ENCODE results near the gene TTC21B.

TTC21B gene

DNA sequence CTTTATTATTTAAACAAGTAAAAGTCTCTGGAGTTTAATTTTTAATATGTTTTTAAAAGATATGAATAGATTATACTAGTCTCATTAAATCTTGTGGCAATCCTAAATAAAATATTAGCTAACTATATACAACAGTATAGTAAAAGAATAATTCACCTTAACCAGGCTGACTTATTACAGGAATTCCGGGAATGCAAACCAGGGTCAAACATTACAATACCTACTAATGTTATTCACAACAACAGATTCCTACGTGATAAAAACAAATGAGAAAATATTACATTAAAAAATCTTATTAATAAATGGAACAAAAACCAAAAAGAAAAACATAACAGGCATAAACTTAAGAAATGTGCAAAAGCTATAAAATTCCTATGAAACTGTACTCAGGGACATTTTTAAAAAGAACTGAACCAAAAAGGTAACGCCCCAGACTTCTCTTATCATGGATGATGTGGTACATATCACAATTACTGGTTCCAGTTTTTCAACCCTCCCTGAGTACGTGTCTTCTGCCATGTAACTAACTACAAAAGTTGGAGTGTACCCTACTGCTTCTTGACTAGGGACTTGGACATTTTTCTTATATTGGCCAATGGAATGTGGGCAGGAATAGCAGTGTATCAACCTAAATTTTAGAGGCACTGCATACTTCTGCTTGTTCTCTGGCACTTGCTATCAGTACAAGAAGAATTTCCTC lies 20.2 kb downstream of the TTC21B start:
- DNase-seq (ENCODE audit: low spot score), result no peak
- TF ChIP-seq, protein P1, sequence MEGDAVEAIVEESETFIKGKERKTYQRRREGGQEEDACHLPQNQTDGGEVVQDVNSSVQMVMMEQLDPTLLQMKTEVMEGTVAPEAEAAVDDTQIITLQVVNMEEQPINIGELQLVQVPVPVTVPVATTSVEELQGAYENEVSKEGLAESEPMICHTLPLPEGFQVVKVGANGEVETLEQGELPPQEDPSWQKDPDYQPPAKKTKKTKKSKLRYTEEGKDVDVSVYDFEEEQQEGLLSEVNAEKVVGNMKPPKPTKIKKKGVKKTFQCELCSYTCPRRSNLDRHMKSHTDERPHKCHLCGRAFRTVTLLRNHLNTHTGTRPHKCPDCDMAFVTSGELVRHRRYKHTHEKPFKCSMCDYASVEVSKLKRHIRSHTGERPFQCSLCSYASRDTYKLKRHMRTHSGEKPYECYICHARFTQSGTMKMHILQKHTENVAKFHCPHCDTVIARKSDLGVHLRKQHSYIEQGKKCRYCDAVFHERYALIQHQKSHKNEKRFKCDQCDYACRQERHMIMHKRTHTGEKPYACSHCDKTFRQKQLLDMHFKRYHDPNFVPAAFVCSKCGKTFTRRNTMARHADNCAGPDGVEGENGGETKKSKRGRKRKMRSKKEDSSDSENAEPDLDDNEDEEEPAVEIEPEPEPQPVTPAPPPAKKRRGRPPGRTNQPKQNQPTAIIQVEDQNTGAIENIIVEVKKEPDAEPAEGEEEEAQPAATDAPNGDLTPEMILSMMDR (IDR thresholded peaks at IDR 0.05; ENCODE audit: extremely low read depth, insufficient read depth, missing control alignments), result no peak
- in situ Hi-C loops (cut with MboI; ENCODE audit: low pct_unique_long_range_greater_than_20kb, low sequenced_read_pairs, unreplicated experiment), result no loop called here

GRCh38 chr2:165927774-165928173 lies 25.8 kb downstream of the TTC21B start:
- TF ChIP-seq, protein P1 (IDR thresholded peaks at IDR 0.05; ENCODE audit: extremely low read depth, insufficient read depth, missing control alignments), result no peak
- in situ Hi-C loops (cut with MboI; ENCODE audit: low pct_unique_long_range_greater_than_20kb, low sequenced_read_pairs, unreplicated experiment), result no loop called here
- DNase-seq (ENCODE audit: low spot score), result no peak

- in situ Hi-C loops (cut with MboI; ENCODE audit: low pct_unique_long_range_greater_than_20kb, low sequenced_read_pairs, unreplicated experiment), result no loop called here
Measured at GRCh38 chr2:165927353-165927752, 26.2 kb downstream of the TTC21B start.

DNA sequence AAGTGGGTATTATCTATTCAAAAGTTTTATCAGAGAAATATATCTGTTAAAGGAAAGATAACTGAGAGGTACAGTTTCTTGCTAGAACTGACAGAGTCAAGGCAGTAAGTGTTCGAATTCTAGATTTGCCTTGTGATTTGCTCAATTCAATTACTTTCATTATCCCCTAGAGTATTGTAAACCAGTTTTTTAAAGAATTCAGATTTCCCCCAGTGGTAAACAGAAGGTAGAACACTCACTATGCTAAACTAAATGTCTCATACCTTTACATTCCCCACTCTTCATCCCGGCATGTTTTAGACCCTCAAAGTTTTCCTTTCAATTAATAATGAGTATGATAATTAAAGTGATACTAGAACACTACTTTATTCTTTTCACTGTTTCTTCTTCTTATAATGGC lies 28.6 kb downstream of the TTC21B start:
- DNase-seq (ENCODE audit: low spot score), result no peak
- TF ChIP-seq, protein P1 (IDR thresholded peaks at IDR 0.05; ENCODE audit: extremely low read depth, insufficient read depth, missing control alignments), result no peak
- in situ Hi-C loops (cut with MboI; ENCODE audit: low pct_unique_long_range_greater_than_20kb, low sequenced_read_pairs, unreplicated experiment), result no loop called here

More at GRCh38 chr2:165927353-165927752, 26.2 kb downstream of the TTC21B start:
- DNase-seq (ENCODE audit: low spot score), result no peak
- TF ChIP-seq, protein P1 (IDR thresholded peaks at IDR 0.05; ENCODE audit: extremely low read depth, insufficient read depth, missing control alignments), result no peak

DNA sequence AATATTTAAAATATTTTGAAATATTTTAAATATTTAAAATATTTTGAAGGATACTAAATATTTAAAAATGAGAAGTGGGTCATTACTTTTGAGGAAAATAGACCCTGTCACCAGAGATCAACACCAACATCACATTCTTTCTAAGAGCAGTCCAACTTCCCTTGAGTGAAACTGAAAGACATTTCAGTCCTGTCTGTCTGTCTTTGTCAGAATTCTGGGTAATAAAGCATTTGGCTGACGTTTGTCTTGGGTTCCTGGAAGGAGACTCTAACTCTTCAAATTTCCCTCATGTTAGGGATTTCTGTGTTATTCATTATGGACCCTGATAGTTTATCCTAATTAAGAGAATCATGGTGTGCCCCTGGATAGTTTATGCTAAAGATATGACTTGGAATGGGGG lies 32.8 kb downstream of the TTC21B start:
- TF ChIP-seq, protein P1 (IDR thresholded peaks at IDR 0.05; ENCODE audit: extremely low read depth, insufficient read depth, missing control alignments), result no peak
- DNase-seq (ENCODE audit: low spot score), result no peak
- in situ Hi-C loops (cut with MboI; ENCODE audit: low pct_unique_long_range_greater_than_20kb, low sequenced_read_pairs, unreplicated experiment), result no loop called here

DNA sequence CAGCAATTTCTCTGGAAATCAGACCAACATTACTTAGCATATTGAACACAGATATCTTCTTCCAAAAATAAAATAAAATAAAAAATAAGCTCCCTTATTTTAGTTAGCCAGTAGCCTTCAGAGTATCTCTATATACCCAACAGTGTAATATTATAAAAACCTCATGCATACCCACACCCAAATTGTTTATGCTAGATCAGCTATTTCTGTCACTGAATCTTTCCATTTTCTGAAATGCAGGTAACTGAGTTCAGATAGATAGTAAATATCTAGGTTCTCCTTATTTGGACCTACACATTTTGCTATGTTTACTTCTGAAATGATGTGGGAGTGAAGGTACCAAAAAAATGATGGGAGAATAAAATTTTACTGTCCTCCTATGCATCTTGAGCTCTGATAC lies 39.9 kb downstream of the TTC21B start:
- TF ChIP-seq, protein P1 (IDR thresholded peaks at IDR 0.05; ENCODE audit: extremely low read depth, insufficient read depth, missing control alignments), result no peak
- DNase-seq (ENCODE audit: low spot score), result no peak
- in situ Hi-C loops (cut with MboI; ENCODE audit: low pct_unique_long_range_greater_than_20kb, low sequenced_read_pairs, unreplicated experiment), result no loop called here
